RWPE1 (cell line): Measurements from ENCODE around the gene RAB4A.

Experiments
- CTCF ChIA-PET: fragments of 350-600 bp; sonication (Branson Sonifier 250); formaldehyde crosslinking; extraction: SDS; loops from one replicate; lab custom pipeline; 2021; lab: Yijun Ruan, JAX
- POLR2A ChIA-PET: fragments of 400-600 bp; formaldehyde crosslinking; extraction: SDS; loops from one replicate; lab custom pipeline; 2020; ENCODE audit warnings: antibody characterized with exemption; ENCODE audit not compliant: low non-redundant PET; lab: Yijun Ruan, JAX
- DNase-seq: peaks from one replicate; pipeline ENCODE4 v3.0.0; 2012; ENCODE audit warnings: low spot score
- H3K27ac ChIP-seq: fragments of 450-650 bp; 2 replicates; pipeline ENCODE4 v1.5.1; 2017
- TF ChIP-seq, protein P1 (sequence below): fragments of 450-650 bp; conservative IDR thresholded peaks from 2 replicates; pipeline ENCODE4 v1.5.1; 2017; ENCODE audit warnings: low read depth, mild to moderate bottlenecking

RAB4A gene

DNA sequence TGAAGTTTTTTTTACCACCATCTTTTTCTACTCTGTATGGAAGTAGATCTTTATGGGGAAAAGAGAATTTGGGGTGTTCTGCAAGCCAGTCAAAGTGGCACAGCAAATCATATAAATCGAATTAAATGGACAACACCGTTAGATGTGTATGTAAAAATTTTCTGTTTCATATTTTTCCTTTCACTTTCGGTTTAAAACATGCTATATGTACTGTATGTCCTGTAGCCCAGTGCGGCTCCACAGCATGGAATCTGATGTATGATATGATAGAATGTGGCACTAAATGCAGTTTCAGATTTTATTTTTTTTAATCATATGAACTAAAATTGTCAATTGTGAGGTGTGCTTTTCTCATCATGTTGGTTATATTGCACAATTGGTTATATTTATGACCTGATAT, 32.9 kb downstream of the RAB4A start:
- TF ChIP-seq, protein P1, sequence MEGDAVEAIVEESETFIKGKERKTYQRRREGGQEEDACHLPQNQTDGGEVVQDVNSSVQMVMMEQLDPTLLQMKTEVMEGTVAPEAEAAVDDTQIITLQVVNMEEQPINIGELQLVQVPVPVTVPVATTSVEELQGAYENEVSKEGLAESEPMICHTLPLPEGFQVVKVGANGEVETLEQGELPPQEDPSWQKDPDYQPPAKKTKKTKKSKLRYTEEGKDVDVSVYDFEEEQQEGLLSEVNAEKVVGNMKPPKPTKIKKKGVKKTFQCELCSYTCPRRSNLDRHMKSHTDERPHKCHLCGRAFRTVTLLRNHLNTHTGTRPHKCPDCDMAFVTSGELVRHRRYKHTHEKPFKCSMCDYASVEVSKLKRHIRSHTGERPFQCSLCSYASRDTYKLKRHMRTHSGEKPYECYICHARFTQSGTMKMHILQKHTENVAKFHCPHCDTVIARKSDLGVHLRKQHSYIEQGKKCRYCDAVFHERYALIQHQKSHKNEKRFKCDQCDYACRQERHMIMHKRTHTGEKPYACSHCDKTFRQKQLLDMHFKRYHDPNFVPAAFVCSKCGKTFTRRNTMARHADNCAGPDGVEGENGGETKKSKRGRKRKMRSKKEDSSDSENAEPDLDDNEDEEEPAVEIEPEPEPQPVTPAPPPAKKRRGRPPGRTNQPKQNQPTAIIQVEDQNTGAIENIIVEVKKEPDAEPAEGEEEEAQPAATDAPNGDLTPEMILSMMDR: no peak
- H3K27ac ChIP-seq: no peak overlapping the region
- ChIA-PET POLR2A (no interaction called here), CTCF (no interaction called here)
- no peak for DNase-seq

DNA sequence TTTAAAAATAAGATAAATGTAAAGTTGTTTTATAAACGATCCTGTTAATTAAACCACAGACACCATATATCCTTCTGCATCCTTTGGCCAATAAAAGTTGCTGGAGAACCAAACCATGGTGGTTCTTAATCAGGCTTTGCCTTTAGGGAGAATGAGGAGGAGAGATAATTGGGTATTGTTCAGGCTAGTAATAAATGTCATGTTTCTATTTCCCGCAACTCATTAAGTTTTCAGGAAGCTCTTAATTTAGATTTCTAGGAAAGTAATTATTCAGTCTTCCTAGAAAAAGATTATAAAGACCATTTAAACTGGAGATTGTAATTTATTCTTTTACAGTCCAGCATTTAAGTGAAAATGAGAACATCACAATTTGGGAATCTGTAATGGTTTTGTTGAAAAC, 34.5 kb downstream of the RAB4A start:
- POLR2A ChIA-PET: no interaction called here
- H3K27ac ChIP-seq: no peak overlapping the region
- no peak for DNase-seq
- CTCF ChIA-PET: no interaction called here
- TF ChIP-seq, protein P1: no peak

DNA sequence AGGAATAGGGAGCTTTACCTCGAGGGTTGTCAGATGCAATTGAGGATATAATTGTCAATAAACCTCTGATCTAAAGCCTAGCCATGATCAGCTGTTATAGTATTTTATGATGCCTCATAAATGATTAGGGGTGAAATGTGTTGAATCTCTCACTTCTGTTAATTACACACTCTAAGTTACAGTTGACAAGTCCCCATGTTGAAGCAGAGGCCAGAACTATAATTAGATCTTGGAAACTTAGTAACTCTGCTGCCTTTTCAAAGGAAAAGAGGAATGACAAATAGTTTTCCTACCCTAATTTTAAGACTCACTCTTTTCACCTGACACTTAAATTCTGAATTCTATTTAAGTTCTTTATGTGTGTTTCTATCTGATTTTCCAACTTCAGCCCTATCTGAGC, 38.2 kb downstream of the RAB4A start:
- CTCF ChIA-PET: no interaction called here
- POLR2A ChIA-PET: no interaction called here
- no peak overlapping the region for H3K27ac ChIP-seq
- no peak for DNase-seq
- TF ChIP-seq, protein P1: no peak

DNA sequence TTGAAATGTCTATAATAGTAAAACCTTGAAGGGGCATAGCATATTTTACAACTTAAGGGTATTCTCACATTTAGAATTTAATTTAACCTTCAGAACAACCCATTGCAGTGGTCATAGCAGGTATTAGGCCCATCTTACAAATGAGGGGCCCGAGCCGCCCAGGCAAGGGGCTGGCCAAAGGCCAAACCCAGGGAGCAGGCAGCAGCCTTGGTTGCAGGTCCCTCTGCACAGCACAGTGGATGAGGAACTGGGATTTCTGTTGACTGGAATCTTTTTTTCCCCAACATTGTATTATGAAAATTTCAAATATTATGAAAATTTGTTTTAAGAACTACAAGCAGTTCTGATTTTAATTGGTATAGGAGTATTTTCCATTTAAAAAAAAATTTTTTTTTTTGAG, 38.8 kb downstream of the RAB4A start:
- TF ChIP-seq, protein P1: no peak
- H3K27ac ChIP-seq: no peak overlapping the region
- no peak for DNase-seq
- ChIA-PET POLR2A (no interaction called here), CTCF (no interaction called here)

DNA sequence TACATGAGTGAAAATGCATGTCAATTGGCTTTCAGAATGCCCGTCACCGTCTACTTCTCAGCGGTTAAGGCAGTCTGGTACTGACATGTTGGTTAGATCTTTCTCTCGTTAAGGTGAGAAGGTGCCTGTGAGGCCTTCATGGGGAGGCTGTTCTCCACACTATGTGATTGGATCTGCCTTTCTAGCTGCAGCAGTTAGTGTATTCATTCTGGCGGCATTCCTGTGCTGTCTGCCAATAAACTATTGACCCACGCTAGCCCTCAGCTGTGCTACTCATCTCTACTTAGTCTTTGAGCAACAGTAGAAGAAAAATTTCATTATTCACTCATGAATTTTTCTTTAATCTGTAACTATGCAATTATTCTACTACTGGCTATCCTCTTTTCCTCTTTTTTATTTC, 39.9 kb downstream of the RAB4A start:
- no peak overlapping the region for H3K27ac ChIP-seq
- TF ChIP-seq, protein P1: no peak
- ChIA-PET CTCF (no interaction called here), POLR2A (no interaction called here)
- DNase-seq: no peak

DNA sequence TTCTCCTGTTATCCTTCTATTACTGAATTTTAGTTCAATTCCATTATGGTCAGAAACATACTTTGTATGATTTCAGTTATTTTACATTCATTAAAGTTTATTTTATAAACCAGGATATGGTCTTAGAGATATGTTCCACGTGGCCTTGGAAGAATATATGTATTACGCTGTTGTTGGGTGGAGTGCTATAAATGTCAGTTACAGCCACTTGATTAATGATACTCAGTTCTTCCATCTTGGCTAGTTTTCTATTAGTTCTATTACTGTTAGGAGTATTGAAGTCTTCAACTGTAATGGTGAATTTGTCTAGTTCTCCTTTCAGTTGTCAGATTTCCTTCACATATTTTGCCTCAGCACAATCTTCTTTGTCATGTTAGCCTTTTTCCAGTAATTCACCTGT, 45.3 kb downstream of the RAB4A start:
- DNase-seq: no peak
- TF ChIP-seq, protein P1: no peak
- ChIA-PET CTCF (no interaction called here), POLR2A (no interaction called here)
- no peak overlapping the region for H3K27ac ChIP-seq

DNA sequence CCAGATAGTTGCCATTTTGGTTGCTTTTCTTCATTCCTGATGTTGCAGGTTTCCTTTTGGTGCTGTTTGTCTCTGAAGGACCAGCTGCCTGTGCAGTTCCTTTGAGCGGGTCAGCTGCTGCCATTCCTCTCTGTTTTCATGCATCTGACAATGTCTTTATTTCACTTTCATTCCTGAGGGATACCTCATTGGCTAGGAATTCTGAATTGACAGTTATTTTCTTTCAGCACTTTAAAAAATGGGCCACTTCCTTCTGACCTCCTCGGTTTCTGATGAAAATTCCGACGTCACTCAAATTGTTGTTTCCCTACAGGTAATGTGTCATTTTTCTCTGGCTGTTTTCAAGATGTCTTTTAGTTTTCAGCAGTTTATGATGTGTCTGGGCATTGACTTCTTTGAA, 47.1 kb downstream of the RAB4A start:
- no peak for DNase-seq
- ChIA-PET POLR2A (interaction anchor here (0.7 kb wide), 1 partner anchor 21 kb away, joined by 4 read pairs; no protein-coding TSS in a partner anchor), CTCF (interaction anchor here (0.7 kb wide), 1 partner anchor 174 kb away, joined by 3 read pairs; no protein-coding TSS in a partner anchor)
- TF ChIP-seq, protein P1: no peak
- H3K27ac ChIP-seq: no peak overlapping the region
